PC-3 (cell line): ENCODE data around the gene SLC12A5. TPM values are rescaled to one million over a fixed set of nuclear protein-coding genes. Genes with fewer than 3 reads are reported as not detected.

Experiments
- ATAC-seq: fragments of 200-7000 bp; cut with Tn5 transposase; 2 replicates; pipeline ENCODE4 v1.9.1; 2020; ENCODE audit warnings: mild to moderate bottlenecking, moderate library complexity
- BruUV-seq: library from RNA; stranded (reverse); fragments of 400-500 nt; replicated peaks from 2 replicates; lab custom pipeline; 2021; lab: Mats Ljungman, UMichigan
- CTCF ChIA-PET: fragments of 300-600 bp; sonication (Branson Sonifier 250); formaldehyde crosslinking; loops from one replicate; lab custom pipeline; 2022; ENCODE audit warnings: antibody characterized with exemption; lab: Charles Lee
- POLR2A ChIA-PET: fragments of 300-600 bp; sonication (Branson Sonifier 250); formaldehyde crosslinking; loops from one replicate; lab custom pipeline; 2022; ENCODE audit warnings: antibody characterized with exemption; ENCODE audit not compliant: unreplicated experiment; lab: Charles Lee
- DNase-seq: peaks from one replicate; pipeline ENCODE4 v3.0.0-alpha.2; 2015
- H2AFZ ChIP-seq: fragments of 300-600 bp; sonication (generic); 2 replicates; pipeline ENCODE4 v1.6.0; 2016; ENCODE audit warnings: antibody characterized with exemption, low read length
- H3F3A ChIP-seq: fragments of 300-600 bp; sonication (generic); one replicate; pipeline ENCODE4 v1.6.0; 2017; ENCODE audit warnings: antibody characterized with exemption, low read length, control low read depth, mild to moderate bottlenecking; ENCODE audit not compliant: unreplicated experiment
- H3K27ac ChIP-seq: fragments of 300-600 bp; sonication (generic); 2 replicates; pipeline ENCODE4 v1.5.1; 2016; ENCODE audit warnings: mild to moderate bottlenecking, low read length
- H3K27me3 ChIP-seq: fragments of 300-600 bp; sonication (generic); 2 replicates; pipeline ENCODE4 v1.6.1; 2016; ENCODE audit warnings: low read length, mixed read lengths
- H3K36me3 ChIP-seq: fragments of 300-600 bp; sonication (generic); 2 replicates; pipeline ENCODE4 v1.6.1; 2016; ENCODE audit warnings: low read depth, mixed run types, low read length, mixed read lengths
- H3K4me1 ChIP-seq: fragments of 300-600 bp; sonication (generic); 2 replicates; pipeline ENCODE4 v1.5.1; 2016; ENCODE audit warnings: low read length; ENCODE audit not compliant: insufficient read depth
- H3K4me2 ChIP-seq: fragments of 300-600 bp; sonication (generic); 2 replicates; pipeline ENCODE4 v1.6.0; 2016; ENCODE audit warnings: low read length
- H3K4me3 ChIP-seq: fragments of 300-600 bp; sonication (generic); 2 replicates; pipeline ENCODE4 v1.5.1; 2016; ENCODE audit warnings: mild to moderate bottlenecking, low read length, mixed read lengths
- H3K79me2 ChIP-seq: fragments of 300-600 bp; sonication (generic); 2 replicates; pipeline ENCODE4 v1.6.1; 2017; ENCODE audit warnings: low read length, mixed read lengths
- H3K9ac ChIP-seq: fragments of 300-600 bp; sonication (generic); 2 replicates; pipeline ENCODE4 v1.6.0; 2016; ENCODE audit warnings: mild to moderate bottlenecking, low read length
- H3K9me2 ChIP-seq: fragments of 300-600 bp; sonication (generic); replicated peaks from 2 replicates; pipeline ENCODE4 v1.6.1; 2016; ENCODE audit warnings: mixed run types, low read length, mixed read lengths
- H3K9me3 ChIP-seq: fragments of 300-600 bp; sonication (generic); 2 replicates; pipeline ENCODE4 v1.6.1; 2016; ENCODE audit warnings: low read length, mixed read lengths
- H4K20me1 ChIP-seq: fragments of 300-600 bp; sonication (generic); 2 replicates; pipeline ENCODE4 v1.6.1; 2016; ENCODE audit warnings: low read length, mixed read lengths
- CTCF ChIP-seq: fragments of 300-600 bp; sonication (generic); conservative IDR thresholded peaks from 2 replicates; pipeline ENCODE4 v1.5.1; 2017; ENCODE audit warnings: antibody characterized with exemption, low read depth, mild to moderate bottlenecking, low read length
- EZH2 ChIP-seq: fragments of 300-600 bp; sonication (generic); IDR thresholded peaks from one replicate; pipeline ENCODE4 v1.6.1; 2017; ENCODE audit warnings: antibody characterized with exemption, mild to moderate bottlenecking, low read length; ENCODE audit not compliant: unreplicated experiment
- EZH2phosphoT487 ChIP-seq: fragments of 300-600 bp; sonication (generic); IDR thresholded peaks from 2 replicates; pipeline ENCODE4 v1.6.1; 2018; ENCODE audit warnings: mild to moderate bottlenecking, antibody characterized with exemption, low read length, borderline replicate concordance
- intact Hi-C: fragments of 100-400 bp; cut with micrococcal nuclease; formaldehyde crosslinking; loops from 2 replicates; pipeline ENCODE4 v1.9.0; 2023
- total RNA-seq: library from RNA; depleted of rRNA; stranded (reverse); fragments of >200 nt; gene quantifications from 2 replicates; pipeline ENCODE4 v1.2.3, GENCODE V29; 2014

The SLC12A5 gene
- total RNA-seq, 1 experiment from 2014 or later, result 2.4 TPM

DNA sequence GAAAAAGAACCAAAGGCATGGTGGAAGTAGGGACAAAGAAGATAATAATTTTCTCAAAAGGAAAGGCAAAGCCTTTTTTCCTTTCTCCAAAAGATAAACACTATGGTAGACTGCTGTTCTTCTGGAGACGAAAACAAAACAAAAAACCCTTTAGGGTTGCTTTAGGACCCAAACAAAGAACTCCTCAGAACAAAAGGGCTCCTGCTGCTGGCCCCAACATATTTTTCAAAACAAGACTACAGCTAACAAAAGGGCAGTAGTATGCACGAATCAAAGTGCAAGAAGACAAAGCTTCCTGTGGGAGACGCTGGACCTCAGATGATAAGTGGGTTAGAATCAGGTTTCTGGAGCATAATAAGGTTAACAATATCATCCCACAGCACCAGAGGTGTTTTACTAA, 45.0 kb downstream of the SLC12A5 start:
- Histone ChIP-seq H3K4me2 (no peak overlapping the region), H3K79me2 (peaks cover 16% of the 10 kb centered on the region), H3K36me3 (peaks cover 44% of the 10 kb centered on the region), H4K20me1 (peaks cover 17% of the 10 kb centered on the region; the same call in 1 of the 2 replicates), H3K4me1 (no peaks in the 10 kb centered on the region), H2AFZ (no peak overlapping the region), H3K9ac (no peak overlapping the region), H3K4me3 (no peak overlapping the region), H3K27ac (no peak overlapping the region), H3K9me2 (no peaks in the 10 kb centered on the region), H3F3A (no peaks in the 10 kb centered on the region), H3K9me3 (no peaks in the 10 kb centered on the region), H3K27me3 (no peaks in the 10 kb centered on the region)
- ATAC-seq (no peak), DNase-seq (no peak)
- CTCF ChIA-PET, result no interaction called here
- TF ChIP-seq EZH2, result no peak
- no peak for TF ChIP-seq CTCF
- TF ChIP-seq EZH2phosphoT487, result no peak
- POLR2A ChIA-PET, result interaction anchor here (0.6 kb wide), 1 partner anchor 934 kb away, joined by 8 read pairs; no protein-coding TSS in a partner anchor
- intact Hi-C loops, result no loop called here
- BruUV-seq, result no TSS peak

DNA sequence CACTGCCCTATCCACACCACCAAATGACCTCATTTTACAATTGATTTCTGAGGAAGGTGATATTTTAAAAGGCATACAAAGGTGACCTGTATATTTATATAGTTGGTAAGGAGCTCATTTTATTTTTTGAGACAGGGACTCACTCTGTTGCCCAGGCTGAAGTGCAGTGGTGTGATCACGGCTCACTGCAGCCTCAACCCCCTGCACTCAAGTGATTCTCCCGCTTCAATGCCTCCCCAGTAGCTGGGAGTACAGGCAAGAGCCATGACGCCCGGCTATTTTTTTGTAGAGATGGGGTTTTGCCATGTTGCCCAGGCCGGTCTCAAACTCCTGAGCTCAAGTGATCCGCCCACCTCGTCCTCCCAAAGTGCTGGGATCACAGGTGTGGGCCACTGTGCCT, 47.8 kb downstream of the SLC12A5 start:
- Histone ChIP-seq H3K79me2 (peaks cover 44% of the 10 kb centered on the region), H3K9ac (no peak overlapping the region), H3K9me2 (no peaks in the 10 kb centered on the region), H3K4me3 (no peak overlapping the region), H3K4me2 (no peak overlapping the region), H3K36me3 (peaks cover 44% of the 10 kb centered on the region), H3K27me3 (no peaks in the 10 kb centered on the region), H4K20me1 (peaks cover 43% of the 10 kb centered on the region), H3K9me3 (no peaks in the 10 kb centered on the region), H2AFZ (no peak overlapping the region), H3F3A (no peaks in the 10 kb centered on the region), H3K27ac (no peak overlapping the region), H3K4me1 (no peaks in the 10 kb centered on the region)
- intact Hi-C loops, result no loop called here
- POLR2A ChIA-PET, result no interaction called here
- ATAC-seq (no peak), DNase-seq (no peak)
- BruUV-seq, result no TSS peak
- CTCF ChIA-PET, result no interaction called here
- TF ChIP-seq EZH2, result no peak
- TF ChIP-seq EZH2phosphoT487, result no peak
- TF ChIP-seq CTCF, result no peak

GRCh38 chr20:46077642-46078305, 48.8 kb downstream of the SLC12A5 start:
- Histone ChIP-seq H3K27ac (no peak overlapping the region), H2AFZ (no peak overlapping the region), H3K9me3 (no peaks in the 10 kb centered on the region), H3K4me3 (no peak overlapping the region), H3F3A (no peaks in the 10 kb centered on the region), H3K9me2 (no peaks in the 10 kb centered on the region), H3K79me2 (peaks cover 53% of the 10 kb centered on the region), H3K4me1 (no peaks in the 10 kb centered on the region), H3K4me2 (no peak overlapping the region), H3K9ac (no peak overlapping the region), H3K36me3 (peaks cover 44% of the 10 kb centered on the region), H3K27me3 (no peaks in the 10 kb centered on the region), H4K20me1 (peaks cover 53% of the 10 kb centered on the region)
- TF ChIP-seq CTCF (no peak), EZH2phosphoT487 (no peak), EZH2 (no peak)
- BruUV-seq, result no TSS peak
- no peak for DNase-seq
- ChIA-PET CTCF (interaction anchor here (0.5 kb wide), 1 partner anchor 55 kb away, joined by 7 read pairs; no protein-coding TSS in a partner anchor), POLR2A (no interaction called here)
- intact Hi-C loops, result no loop called here
- ATAC-seq, result no peak
